Mesothelial cell of epicardium (in vitro differentiated cells): ENCODE results near the gene APP. TPM values are rescaled to one million over a fixed set of nuclear protein-coding genes. Genes with fewer than 3 reads are reported as not detected.

ENCODE experiments used
- DNase-seq, 2 experiments: peaks; one replicate each; pipeline ENCODE4 v3.0.0; 2021; ENCODE audit warnings: low spot score in 2 of 2; ENCODE audit not compliant: unreplicated experiment in 2 of 2
- H3K27ac Mint-ChIP-seq: 2 replicates; pipeline ENCODE4 v1.8.0; 2021; ENCODE audit warnings: mixed read lengths
- H3K27me3 Mint-ChIP-seq: 2 replicates; pipeline ENCODE4 v1.8.0; 2021; ENCODE audit warnings: low read depth, mixed read lengths
- H3K36me3 Mint-ChIP-seq: 2 replicates; pipeline ENCODE4 v1.8.0; 2021; ENCODE audit warnings: mixed read lengths
- H3K4me1 Mint-ChIP-seq: 2 replicates; pipeline ENCODE4 v1.8.0; 2021; ENCODE audit warnings: mixed read lengths
- H3K4me3 Mint-ChIP-seq: 2 replicates; pipeline ENCODE4 v1.8.0; 2021; ENCODE audit warnings: mild to moderate bottlenecking, moderate library complexity, mixed read lengths
- H3K9me3 Mint-ChIP-seq: 2 replicates; pipeline ENCODE4 v1.8.0; 2021; ENCODE audit warnings: mixed read lengths
- CTCF ChIP-seq: fragments of 200-600 bp; sonication (generic); IDR thresholded peaks from one replicate; pipeline ENCODE4 v1.5.0; 2021; ENCODE audit warnings: antibody characterized with exemption; ENCODE audit not compliant: unreplicated experiment
- total RNA-seq: library from RNA; stranded (reverse); gene quantifications from 3 replicates; pipeline ENCODE4 v1.2.1, GENCODE V29; 2021

The APP gene
- total RNA-seq, 1 donor from 2014 or later: 495 TPM

GRCh38 chr21:25944672-25945213, 225.8 kb downstream of the APP start:
- Mint-ChIP-seq H3K36me3 (peaks cover 25% of the 10 kb centered on the region), H3K27me3 (no peaks in the 10 kb centered on the region), H3K4me1 (peaks cover 12% of the 10 kb centered on the region), H3K27ac (no peak overlapping the region), H3K4me3 (no peak overlapping the region), H3K9me3 (peaks cover 8% of the 10 kb centered on the region)
- no peak for TF ChIP-seq CTCF
- no peak for DNase-seq

- peaks cover 8% of the 10 kb centered on the region for H3K9me3 Mint-ChIP-seq
- no peak for DNase-seq
- no peak for TF ChIP-seq CTCF
- H3K27me3 Mint-ChIP-seq: no peaks in the 10 kb centered on the region
- H3K36me3 Mint-ChIP-seq: peaks cover 25% of the 10 kb centered on the region
- H3K27ac Mint-ChIP-seq: no peak overlapping the region
- peaks cover 19% of the 10 kb centered on the region for H3K4me1 Mint-ChIP-seq
- H3K4me3 Mint-ChIP-seq: no peak overlapping the region
These were observed 226.5 kb downstream of the APP start for GRCh38 chr21:25944082-25944481.

- Mint-ChIP-seq H3K36me3 (peaks cover 23% of the 10 kb centered on the region), H3K27ac (no peak overlapping the region), H3K27me3 (no peaks in the 10 kb centered on the region), H3K4me1 (peaks cover 20% of the 10 kb centered on the region), H3K9me3 (peaks cover 8% of the 10 kb centered on the region), H3K4me3 (no peak overlapping the region)
- no peak for TF ChIP-seq CTCF
- no peak for DNase-seq
These were observed 228.4 kb downstream of the APP start for GRCh38 chr21:25942135-25942534.

GRCh38 chr21:25939396-25939761, 231.2 kb downstream of the APP start:
- H3K36me3 Mint-ChIP-seq: peaks cover 15% of the 10 kb centered on the region
- no peak for DNase-seq
- no peak overlapping the region for H3K4me3 Mint-ChIP-seq
- no peak for TF ChIP-seq CTCF
- peaks cover 7% of the 10 kb centered on the region for H3K9me3 Mint-ChIP-seq
- no peaks in the 10 kb centered on the region for H3K27me3 Mint-ChIP-seq
- H3K4me1 Mint-ChIP-seq: peaks cover 25% of the 10 kb centered on the region
- H3K27ac Mint-ChIP-seq: peak overlapping the region; percentile 89

GRCh38 chr21:25938658-25939395, 231.7 kb downstream of the APP start:
- Mint-ChIP-seq H3K27me3 (no peaks in the 10 kb centered on the region), H3K36me3 (peaks cover 16% of the 10 kb centered on the region), H3K4me3 (no peak overlapping the region), H3K4me1 (peaks cover 25% of the 10 kb centered on the region), H3K27ac (peak overlapping the region; percentile 89), H3K9me3 (peaks cover 6% of the 10 kb centered on the region)
- no peak for DNase-seq
- no peak for TF ChIP-seq CTCF
